Stimulated activated CD4-positive, alpha-beta T cell treated with anti-CD3 and anti-CD28 coated beads, Interleukin-15, amount 100 ng/mL, for 24 hours (primary cell): ENCODE measurements around the gene GMCL2.

ENCODE experiments used
- DNase-seq: peaks from one replicate; pipeline ENCODE4 v3.0.0-alpha.2; 2020

The GMCL2 gene

GRCh38 chr5:178176791-178177190 lies 10.4 kb downstream of the GMCL2 start:
- DNase-seq: no peak

- no peak for DNase-seq
Measured at GRCh38 chr5:178174456-178174855, 12.7 kb downstream of the GMCL2 start.

- no peak for DNase-seq
Measured at GRCh38 chr5:178170455-178170854, 16.7 kb downstream of the GMCL2 start.

DNA sequence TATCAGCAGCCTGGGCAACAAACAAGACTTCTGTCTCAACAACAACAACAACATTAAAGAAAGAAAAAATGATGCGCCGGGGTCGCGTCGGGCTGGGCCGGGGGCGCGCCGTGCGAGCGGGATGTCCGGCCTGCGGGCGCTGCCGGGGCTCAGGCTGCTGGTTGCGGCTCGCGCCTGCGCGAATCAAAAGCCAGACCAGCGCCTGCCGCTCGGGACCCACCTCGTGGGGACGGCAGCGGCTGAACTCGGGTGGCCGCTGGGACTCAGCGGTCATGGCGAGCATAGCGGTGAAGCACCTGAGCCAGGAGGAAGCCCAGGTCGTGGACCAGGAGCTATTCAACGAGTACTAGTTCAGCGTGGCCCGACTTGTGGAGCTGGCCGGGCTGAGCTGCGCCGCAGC lies 21.6 kb downstream of the GMCL2 start:
- DNase-seq: no peak

GRCh38 chr5:178163772-178164735 lies 23.1 kb downstream of the GMCL2 start:
- DNase-seq: peak; percentile 92

GRCh38 chr5:178162481-178162880 lies 24.7 kb downstream of the GMCL2 start:
- no peak for DNase-seq

DNA sequence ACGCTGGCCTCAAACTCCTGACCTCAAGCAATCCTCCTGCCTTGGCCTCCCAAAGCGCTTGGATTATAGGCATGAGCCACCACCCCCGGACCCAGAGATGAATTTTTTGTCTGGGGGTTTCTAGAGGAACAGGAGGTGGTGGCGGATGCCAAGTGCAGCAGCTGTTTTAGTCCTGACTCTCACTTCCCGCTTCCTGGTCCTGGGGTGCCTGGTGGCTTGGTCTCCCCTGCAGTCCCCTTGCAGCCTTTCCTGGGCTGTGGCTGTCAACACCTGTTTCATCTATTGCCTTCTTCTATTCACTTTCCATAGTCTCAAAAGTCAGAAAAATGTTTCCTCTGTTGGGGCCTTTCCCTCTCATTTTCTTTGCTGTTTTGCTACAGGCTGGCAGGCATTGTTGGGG lies 27.0 kb downstream of the GMCL2 start:
- no peak for DNase-seq

GRCh38 chr5:178155065-178155464 lies 32.1 kb downstream of the GMCL2 start:
- no peak for DNase-seq

GRCh38 chr5:178153530-178154340 lies 33.4 kb downstream of the GMCL2 start, which contains the start of gene NHP2:
Gene NHP2 (minus strand): TSS chr5:178153885. CDS start chr5:178153817, 68 bp downstream.
- peak; percentile 99 for DNase-seq

- no peak for DNase-seq
Measured at GRCh38 chr5:178152491-178153444, 34.4 kb downstream of the GMCL2 start.

DNA sequence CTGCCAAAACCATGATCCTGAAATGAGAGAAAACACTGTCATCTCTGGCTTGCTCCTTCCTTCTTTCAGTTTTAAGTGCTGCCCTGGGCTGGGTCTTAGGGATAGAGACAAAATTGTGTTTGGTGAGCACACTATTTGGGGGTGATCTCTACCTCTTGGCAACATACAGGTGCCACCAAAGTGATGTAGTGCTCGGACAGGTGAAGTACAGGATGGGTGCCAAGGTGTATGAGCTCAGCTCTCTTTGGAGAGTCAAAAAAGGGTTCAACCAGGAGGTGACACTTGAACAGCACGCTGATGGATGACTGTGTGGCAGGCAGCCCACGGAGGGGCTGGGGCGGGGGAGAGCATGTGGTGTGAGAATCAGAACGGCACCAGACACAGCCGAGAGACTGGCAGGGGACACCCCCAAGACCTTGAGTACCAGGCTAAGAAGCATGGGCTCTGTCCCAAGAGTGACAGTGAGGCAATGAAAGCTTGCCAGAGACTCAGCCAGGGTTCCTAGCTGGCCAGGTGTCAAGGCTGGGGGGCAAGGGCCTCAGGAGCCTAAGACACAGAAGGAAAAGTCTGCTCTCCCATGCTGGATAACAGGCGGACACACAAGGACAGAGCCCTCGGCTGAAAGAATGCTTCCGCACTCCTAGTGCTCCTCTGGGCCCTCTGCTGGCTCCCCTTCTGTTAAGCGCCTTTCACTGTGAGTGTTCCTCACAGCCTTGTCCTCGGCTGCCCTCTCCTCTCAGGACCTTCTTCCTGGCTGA lies 36.0 kb downstream of the GMCL2 start:
- DNase-seq: no peak

DNA sequence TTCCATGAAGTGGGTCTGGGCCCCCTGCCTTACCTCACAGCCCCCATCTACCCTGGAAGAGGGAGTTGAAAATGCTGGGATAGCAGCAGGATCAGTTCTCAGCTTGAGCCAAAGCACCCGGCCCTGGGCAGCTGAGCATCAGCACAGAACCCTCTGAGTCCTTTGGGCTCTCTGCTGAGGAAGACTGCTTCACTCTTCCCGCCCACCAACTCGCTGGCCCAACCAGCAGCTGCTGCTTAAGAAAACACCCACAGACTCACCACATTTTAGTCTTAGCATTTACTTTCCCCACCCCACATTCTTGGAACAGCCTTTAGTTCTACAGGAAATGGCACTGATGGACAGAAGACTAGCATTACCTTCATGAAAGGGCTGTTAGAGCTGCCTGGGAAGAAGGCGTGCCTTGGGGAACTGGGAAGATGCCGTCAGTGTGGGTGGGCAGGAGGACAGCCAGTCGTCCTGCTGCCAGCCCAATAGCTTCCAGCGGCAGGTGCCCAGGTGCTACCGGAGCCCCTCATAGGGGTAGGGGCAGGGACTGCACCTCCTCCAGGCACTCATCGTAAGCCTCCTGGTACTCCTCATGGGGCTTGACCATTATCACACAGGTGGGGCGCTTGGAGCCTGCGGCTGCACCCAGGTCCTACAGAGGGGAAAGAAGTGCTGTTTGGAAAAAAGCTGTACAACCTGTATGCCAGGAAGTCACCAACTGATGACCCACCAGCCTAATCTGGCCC lies 37.8 kb downstream of the GMCL2 start:
- DNase-seq: peak; percentile 40

GRCh38 chr5:178147406-178147805 lies 39.8 kb downstream of the GMCL2 start:
- no peak for DNase-seq

GRCh38 chr5:178145965-178146820 lies 41.0 kb downstream of the GMCL2 start:
- peak; percentile 79 for DNase-seq

GRCh38 chr5:178143901-178144300 lies 43.3 kb downstream of the GMCL2 start:
- DNase-seq: no peak

- DNase-seq: no peak
Measured at GRCh38 chr5:178143246-178143645, 43.9 kb downstream of the GMCL2 start.

DNA sequence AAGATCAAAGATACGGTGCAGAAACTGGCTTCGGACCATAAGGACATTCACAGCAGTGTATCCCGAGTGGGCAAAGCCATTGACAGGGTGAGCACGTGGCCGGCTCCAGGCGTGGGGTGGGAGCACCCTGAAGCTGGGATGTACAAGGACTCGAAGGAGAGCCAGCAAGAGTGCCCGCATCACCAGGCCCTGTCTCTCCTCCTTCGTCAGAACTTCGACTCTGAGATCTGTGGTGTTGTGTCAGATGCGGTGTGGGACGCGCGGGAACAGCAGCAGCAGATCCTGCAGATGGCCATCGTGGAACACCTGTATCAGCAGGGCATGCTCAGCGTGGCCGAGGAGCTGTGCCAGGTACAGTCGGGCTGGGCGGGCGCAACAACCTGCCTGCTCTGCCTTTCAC lies 44.5 kb downstream of the GMCL2 start:
- DNase-seq: no peak

GRCh38 chr5:178141550-178141949 lies 45.6 kb downstream of the GMCL2 start:
- DNase-seq: no peak

DNA sequence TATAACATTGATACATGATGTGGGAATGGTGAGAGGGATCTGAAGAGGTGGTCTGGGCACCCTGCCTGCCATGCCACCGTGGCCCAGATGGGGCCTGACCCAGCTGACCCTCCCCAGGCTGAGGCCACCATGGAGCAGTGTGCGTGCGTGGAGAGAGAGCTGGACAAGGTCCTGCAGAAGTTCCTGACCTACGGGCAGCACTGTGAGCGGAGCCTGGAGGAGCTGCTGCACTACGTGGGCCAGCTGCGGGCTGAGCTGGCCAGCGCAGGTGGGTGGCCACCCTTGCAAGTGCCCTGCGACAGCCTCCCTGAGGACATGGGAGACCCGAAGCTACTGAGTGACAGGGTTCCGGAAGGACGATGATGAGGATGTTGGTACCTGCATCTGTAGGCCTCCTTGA lies 49.2 kb downstream of the GMCL2 start:
- DNase-seq: no peak

DNA sequence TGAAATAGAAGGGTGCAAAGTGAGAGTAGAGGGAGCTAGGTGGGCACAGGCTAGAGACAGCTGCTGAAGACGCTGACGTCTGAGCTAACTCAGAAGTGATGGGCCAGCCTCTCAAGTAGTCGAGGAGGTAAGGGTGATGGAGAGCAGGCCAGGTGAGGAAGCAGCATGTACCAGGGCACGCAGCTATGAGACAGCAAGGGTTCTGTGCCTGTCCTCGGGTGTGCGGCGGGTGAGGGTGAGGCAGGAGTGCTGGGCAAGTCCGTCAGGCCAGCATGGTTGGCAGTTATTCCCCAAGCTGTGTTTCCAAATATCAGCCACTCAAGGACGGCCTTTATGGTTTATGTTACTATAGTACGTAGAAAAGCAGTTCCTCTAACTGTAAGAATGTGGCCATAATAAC lies 50.2 kb downstream of the GMCL2 start:
- no peak for DNase-seq
